Prostate gland (tissue), 2 donors: ENCODE data around the gene ROGDI. TPM values are rescaled to one million over a fixed set of nuclear protein-coding genes. Genes with fewer than 3 reads are reported as not detected.

Experiments
- DNase-seq: peaks from one replicate; pipeline ENCODE4 v3.0.0-alpha.2; 2019; ENCODE audit warnings: low spot score
- H3K27ac ChIP-seq, 2 donors: fragments of 200-600 bp; sonication (generic); 2 replicates each; pipeline ENCODE4 v1.5.1; 2017 to 2019
- H3K27me3 ChIP-seq: fragments of 200-600 bp; sonication (generic); replicated peaks from 2 replicates; pipeline ENCODE4 v1.5.1; 2019; ENCODE audit not compliant: insufficient read depth
- H3K36me3 ChIP-seq, 2 donors: fragments of 200-600 bp; sonication (generic); 1 replicate in 1 of 2; 2 replicates in 1 of 2; pipeline versions ENCODE4 v1.5.1 to v1.8.1; 2017 to 2019
- H3K4me1 ChIP-seq: fragments of 200-600 bp; sonication (generic); replicated peaks from 2 replicates; pipeline ENCODE4 v1.5.1; 2019
- H3K4me3 ChIP-seq, 2 donors: fragments of 200-600 bp; sonication (generic); 2 replicates each; pipeline ENCODE4 v1.5.1; 2017 to 2019
- H3K9me3 ChIP-seq: fragments of 200-600 bp; sonication (generic); 2 replicates; pipeline ENCODE4 v1.5.1; 2017
- POLR2A ChIP-seq: fragments of 450-650 bp; IDR thresholded peaks from one replicate; pipeline ENCODE4 v1.6.1; 2016; ENCODE audit warnings: antibody characterized with exemption, mild to moderate bottlenecking
- POLR2AphosphoS5 ChIP-seq: sonication (generic); formaldehyde crosslinking; IDR thresholded peaks from one replicate; pipeline ENCODE4 v1.6.1; 2017; ENCODE audit warnings: antibody characterized with exemption
- WGBS: methylation state at CpG from one replicate; pipeline ENCODE4 v1.1.5; 2018; 5-methylcytosine and 5-hydroxymethylcytosine counted together
- intact Hi-C: fragments of 100-400 bp; cut with DNase I; formaldehyde crosslinking; loops from one replicate; pipeline ENCODE4 v1.14.2; 2022
- total RNA-seq, 2 donors: library from RNA; depleted of rRNA; stranded (reverse); fragments of >200 nt; gene quantifications; one replicate each; pipeline ENCODE4 v1.1.0, GENCODE V29; 2016
- TF ChIP-seq, protein P1 (sequence below), 4 experiments: fragments of 200-600 bp in 2 of 4; fragments of 450-650 bp in 2 of 4; sonication (generic) in 2 of 4; IDR thresholded peaks; 1 replicate in 3 of 4; 2 replicates in 1 of 4; pipeline ENCODE4 v1.5.1; 2016 to 2019; ENCODE audit warnings: antibody characterized with exemption in 4 of 4, mild to moderate bottlenecking in 2 of 4, moderate library complexity in 2 of 4

ROGDI gene
- total RNA-seq, 2 donors from 2014 or later, result 37.5 to 46.9 TPM

GRCh38 chr16:4763791-4764190 lies 38.6 kb downstream of the ROGDI start:
- H3K36me3 ChIP-seq, result peaks cover 12 to 24% of the 10 kb centered on the region in 2 donors
- H3K4me1 ChIP-seq, result peaks cover 15% of the 10 kb centered on the region
- 92% methylated on average over 7 of the region's 7 CpGs for WGBS
- H3K4me3 ChIP-seq, result no peak overlapping the region
- TF ChIP-seq, protein P1, sequence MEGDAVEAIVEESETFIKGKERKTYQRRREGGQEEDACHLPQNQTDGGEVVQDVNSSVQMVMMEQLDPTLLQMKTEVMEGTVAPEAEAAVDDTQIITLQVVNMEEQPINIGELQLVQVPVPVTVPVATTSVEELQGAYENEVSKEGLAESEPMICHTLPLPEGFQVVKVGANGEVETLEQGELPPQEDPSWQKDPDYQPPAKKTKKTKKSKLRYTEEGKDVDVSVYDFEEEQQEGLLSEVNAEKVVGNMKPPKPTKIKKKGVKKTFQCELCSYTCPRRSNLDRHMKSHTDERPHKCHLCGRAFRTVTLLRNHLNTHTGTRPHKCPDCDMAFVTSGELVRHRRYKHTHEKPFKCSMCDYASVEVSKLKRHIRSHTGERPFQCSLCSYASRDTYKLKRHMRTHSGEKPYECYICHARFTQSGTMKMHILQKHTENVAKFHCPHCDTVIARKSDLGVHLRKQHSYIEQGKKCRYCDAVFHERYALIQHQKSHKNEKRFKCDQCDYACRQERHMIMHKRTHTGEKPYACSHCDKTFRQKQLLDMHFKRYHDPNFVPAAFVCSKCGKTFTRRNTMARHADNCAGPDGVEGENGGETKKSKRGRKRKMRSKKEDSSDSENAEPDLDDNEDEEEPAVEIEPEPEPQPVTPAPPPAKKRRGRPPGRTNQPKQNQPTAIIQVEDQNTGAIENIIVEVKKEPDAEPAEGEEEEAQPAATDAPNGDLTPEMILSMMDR (IDR thresholded peaks at IDR 0.05), result no peak
- TF ChIP-seq POLR2AphosphoS5, result no peak
- TF ChIP-seq POLR2A, result no peak
- intact Hi-C loops, result no loop called here
- no peak overlapping the region for H3K27ac ChIP-seq
- no peaks in the 10 kb centered on the region for H3K27me3 ChIP-seq
- no peak for DNase-seq
- no peaks in the 10 kb centered on the region for H3K9me3 ChIP-seq

GRCh38 chr16:4762205-4762604 lies 40.2 kb downstream of the ROGDI start:
- 88% methylated on average over 6 of the region's 9 CpGs for WGBS
- TF ChIP-seq, protein P1 (IDR thresholded peaks at IDR 0.05), result no peak
- no peak for TF ChIP-seq POLR2A
- TF ChIP-seq POLR2AphosphoS5, result no peak
- H3K36me3 ChIP-seq, result peaks cover 12 to 24% of the 10 kb centered on the region in 2 donors

DNA sequence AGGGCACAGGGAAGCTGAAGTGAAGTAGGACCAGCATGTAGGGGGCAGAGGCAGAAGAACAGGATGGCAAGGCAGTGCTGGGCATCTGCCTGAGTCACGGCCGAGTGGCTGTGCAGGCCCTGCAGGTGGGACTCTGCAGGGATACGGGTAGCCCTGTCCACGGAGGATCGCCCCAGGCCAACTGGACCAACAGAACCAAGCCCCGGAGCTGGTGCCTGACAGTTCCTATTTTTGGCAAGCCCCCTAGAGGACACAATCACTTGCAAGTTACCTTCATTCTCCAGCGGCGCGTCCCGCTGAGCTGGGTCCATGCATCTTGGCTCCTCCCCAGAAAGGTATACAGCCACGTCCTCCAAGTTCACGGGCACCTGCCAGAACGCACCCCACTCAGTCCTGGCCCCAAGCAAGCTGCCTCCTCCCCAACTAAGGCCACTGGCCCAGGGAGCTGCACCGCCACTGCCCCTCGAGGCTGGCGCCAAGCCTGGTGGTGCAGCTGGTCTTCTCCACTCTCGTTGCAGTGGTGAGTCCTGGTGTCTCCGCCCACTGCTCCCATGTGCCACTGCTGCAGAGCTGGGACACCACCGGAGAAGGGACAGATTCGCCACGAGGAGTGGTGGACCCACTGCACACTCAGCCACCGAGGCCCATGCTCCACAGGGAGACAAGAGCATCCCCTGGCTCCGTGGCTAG lies 42.1 kb downstream of the ROGDI start:
- H3K27me3 ChIP-seq, result no peaks in the 10 kb centered on the region
- H3K4me1 ChIP-seq, result peaks cover 2% of the 10 kb centered on the region
- H3K27ac ChIP-seq, result no peak overlapping the region
- no peak overlapping the region for H3K4me3 ChIP-seq
- peaks cover 12 to 24% of the 10 kb centered on the region in 2 donors for H3K36me3 ChIP-seq
- 89% methylated on average over 22 of the region's 23 CpGs for WGBS
- H3K9me3 ChIP-seq, result no peaks in the 10 kb centered on the region
- DNase-seq, result no peak
- TF ChIP-seq POLR2A (no peak), POLR2AphosphoS5 (no peak)
- TF ChIP-seq, protein P1 (IDR thresholded peaks at IDR 0.05), result no peak
- intact Hi-C loops, result no loop called here

More at GRCh38 chr16:4762205-4762604, 40.2 kb downstream of the ROGDI start:
- Histone ChIP-seq H3K9me3 (no peaks in the 10 kb centered on the region), H3K27ac (no peak overlapping the region), H3K4me3 (no peak overlapping the region), H3K4me1 (peaks cover 10% of the 10 kb centered on the region), H3K27me3 (no peaks in the 10 kb centered on the region)
- intact Hi-C loops, result no loop called here
- no peak for DNase-seq

- intact Hi-C loops, result no loop called here
- no peak overlapping the region for H3K4me3 ChIP-seq
- TF ChIP-seq POLR2AphosphoS5, result peak; percentile 28
- TF ChIP-seq POLR2A, result no peak
- H3K27ac ChIP-seq, result no peak overlapping the region
- H3K36me3 ChIP-seq, result peaks cover 17 to 27% of the 10 kb centered on the region in 2 donors
- DNase-seq, result no peak
- no peaks in the 10 kb centered on the region for H3K27me3 ChIP-seq
- H3K9me3 ChIP-seq, result no peaks in the 10 kb centered on the region
- H3K4me1 ChIP-seq, result no peaks in the 10 kb centered on the region
- WGBS, result 84% methylated on average over 6 of the region's 6 CpGs
Measured at GRCh38 chr16:4755687-4756086, 46.7 kb downstream of the ROGDI start.

GRCh38 chr16:4754865-4755264 lies 47.6 kb downstream of the ROGDI start:
- WGBS, result over 99% methylated on average over 4 of the region's 4 CpGs
- Histone ChIP-seq H3K9me3 (no peaks in the 10 kb centered on the region), H3K27ac (no peak overlapping the region), H3K4me3 (no peak overlapping the region), H3K36me3 (peaks cover 10 to 20% of the 10 kb centered on the region in 2 donors), H3K4me1 (no peaks in the 10 kb centered on the region), H3K27me3 (no peaks in the 10 kb centered on the region)
- intact Hi-C loops, result no loop called here
- TF ChIP-seq POLR2AphosphoS5 (no peak), POLR2A (no peak)
- TF ChIP-seq, protein P1 (IDR thresholded peaks at IDR 0.05), result no peak
- no peak for DNase-seq
